PC-9 (cell line): ENCODE data around the gene MCM5. TPM values are rescaled to one million over a fixed set of nuclear protein-coding genes. Genes with fewer than 3 reads are reported as not detected.

ENCODE experiments used
- BruUV-seq: library from RNA; stranded (reverse); fragments of 400-500 nt; replicated peaks from 2 replicates; lab custom pipeline; 2021; lab: Mats Ljungman, UMichigan
- CTCF ChIA-PET: fragments of 300-600 bp; sonication (Branson Sonifier 250); formaldehyde crosslinking; loops from one replicate; lab custom pipeline; 2022; ENCODE audit warnings: antibody characterized with exemption; lab: Charles Lee
- POLR2A ChIA-PET: fragments of 300-600 bp; sonication (Branson Sonifier 250); formaldehyde crosslinking; loops from one replicate; lab custom pipeline; 2022; ENCODE audit warnings: antibody characterized with exemption; ENCODE audit not compliant: unreplicated experiment; lab: Charles Lee
- DNase-seq, 2 experiments: peaks; one replicate each; pipeline versions ENCODE4 v3.0.0 to v3.0.0-alpha.2; 2015 to 2022; ENCODE audit warnings: mixed read lengths in 1 of 2
- H2AFZ ChIP-seq: fragments of 200-600 bp; sonication (generic); 2 replicates; pipeline ENCODE4 v1.8.1; 2017; ENCODE audit warnings: antibody characterized with exemption
- H3F3A ChIP-seq: fragments of 200-600 bp; sonication (generic); 2 replicates; pipeline ENCODE4 v1.8.1; 2017; ENCODE audit warnings: antibody characterized with exemption, mild to moderate bottlenecking, low read depth; ENCODE audit not compliant: insufficient read depth
- H3K27ac ChIP-seq: fragments of 200-600 bp; sonication (generic); 2 replicates; pipeline ENCODE4 v1.6.1; 2016; ENCODE audit warnings: mixed run types
- H3K27me3 ChIP-seq: fragments of 200-600 bp; sonication (generic); 2 replicates; pipeline ENCODE4 v1.6.1; 2016; ENCODE audit warnings: low read depth, mixed run types; ENCODE audit not compliant: insufficient read depth
- H3K36me3 ChIP-seq: fragments of 200-600 bp; sonication (generic); 2 replicates; pipeline ENCODE4 v1.6.1; 2016; ENCODE audit warnings: low read depth, mixed run types
- H3K4me1 ChIP-seq: fragments of 200-600 bp; sonication (generic); replicated peaks from 2 replicates; pipeline ENCODE4 v1.6.1; 2016; ENCODE audit warnings: mixed run types; ENCODE audit not compliant: insufficient read depth
- H3K4me2 ChIP-seq: fragments of 200-600 bp; sonication (generic); 2 replicates; pipeline ENCODE4 v1.6.1; 2017; ENCODE audit warnings: mixed run types
- H3K4me3 ChIP-seq: fragments of 200-600 bp; sonication (generic); 2 replicates; pipeline ENCODE4 v1.6.1; 2016; ENCODE audit warnings: mixed run types
- H3K79me2 ChIP-seq: fragments of 200-600 bp; sonication (generic); 2 replicates; pipeline ENCODE4 v1.6.1; 2017; ENCODE audit warnings: low read depth, mixed run types
- H3K9me2 ChIP-seq: fragments of 200-600 bp; sonication (generic); 2 replicates; pipeline ENCODE4 v1.8.1; 2017; ENCODE audit warnings: mild to moderate bottlenecking; ENCODE audit not compliant: insufficient read depth
- H3K9me3 ChIP-seq: fragments of 200-600 bp; sonication (generic); 2 replicates; pipeline ENCODE4 v1.8.1; 2016; ENCODE audit warnings: low read depth; ENCODE audit not compliant: insufficient read depth
- H4K20me1 ChIP-seq: fragments of 200-600 bp; sonication (generic); 2 replicates; pipeline ENCODE4 v1.8.1; 2017; ENCODE audit not compliant: insufficient read depth
- EZH2 ChIP-seq: fragments of 200-600 bp; sonication (generic); IDR thresholded peaks from 2 replicates; pipeline ENCODE4 v1.8.0; 2017; ENCODE audit warnings: antibody characterized with exemption, low read depth
- intact Hi-C: fragments of 100-400 bp; cut with micrococcal nuclease; formaldehyde crosslinking; loops from one replicate; pipeline ENCODE4 v1.10.0; 2022; ENCODE audit not compliant: unreplicated experiment
- total RNA-seq: library from RNA; stranded (reverse); gene quantifications from 2 replicates; pipeline ENCODE4 v1.2.3, GENCODE V29; 2021
- TF ChIP-seq, protein P1 (sequence below): fragments of 200-600 bp; sonication (generic); conservative IDR thresholded peaks from 2 replicates; pipeline ENCODE4 v1.6.1; 2017; ENCODE audit warnings: mixed run types, antibody characterized with exemption, mild to moderate bottlenecking, moderate library complexity

Gene MCM5
- total RNA-seq, 1 experiment from 2014 or later: 115 TPM

DNA sequence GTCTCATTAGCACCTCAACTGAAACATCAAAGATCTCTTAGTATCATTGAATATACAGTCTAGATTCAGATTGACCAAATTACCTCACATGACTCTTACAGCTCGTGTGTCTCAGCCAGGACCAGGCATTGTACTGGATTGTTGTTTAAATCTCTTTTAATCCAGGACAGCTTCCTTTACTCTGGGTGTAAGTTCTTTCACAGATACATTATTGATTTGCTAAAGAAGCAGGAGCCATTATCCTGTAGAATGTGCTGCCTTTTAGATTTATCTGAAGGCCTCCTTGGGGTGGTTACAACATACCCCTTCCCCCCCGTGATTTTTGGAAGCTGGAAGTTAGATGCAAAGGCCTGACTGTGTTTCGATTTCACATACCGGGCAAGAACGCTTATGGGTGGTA lies 4.2 kb downstream of the MCM5 start:
- H3K4me2 ChIP-seq: no peak overlapping the region
- H3K9me2 ChIP-seq: no peaks in the 10 kb centered on the region
- peaks cover 20% of the 10 kb centered on the region for H3K79me2 ChIP-seq
- DNase-seq: no peak
- H3F3A ChIP-seq: no peaks in the 10 kb centered on the region
- ChIA-PET CTCF (interaction anchor here (0.6 kb wide), 1 partner anchor 15 kb away, joined by 4 read pairs; no protein-coding TSS in a partner anchor), POLR2A (interaction anchor here (0.6 kb wide), 1 partner anchor 46 kb away, joined by 6 read pairs; no protein-coding TSS in a partner anchor)
- H3K9me3 ChIP-seq: no peaks in the 10 kb centered on the region
- peaks cover 15% of the 10 kb centered on the region; the same call in 1 of the 2 replicates for H3K36me3 ChIP-seq
- intact Hi-C loops: no loop called here
- no TSS peak for BruUV-seq
- no peak overlapping the region for H3K4me3 ChIP-seq
- H2AFZ ChIP-seq: no peak overlapping the region
- H3K27me3 ChIP-seq: no peaks in the 10 kb centered on the region
- no peaks in the 10 kb centered on the region for H4K20me1 ChIP-seq
- no peak overlapping the region for H3K27ac ChIP-seq
- TF ChIP-seq, protein P1, sequence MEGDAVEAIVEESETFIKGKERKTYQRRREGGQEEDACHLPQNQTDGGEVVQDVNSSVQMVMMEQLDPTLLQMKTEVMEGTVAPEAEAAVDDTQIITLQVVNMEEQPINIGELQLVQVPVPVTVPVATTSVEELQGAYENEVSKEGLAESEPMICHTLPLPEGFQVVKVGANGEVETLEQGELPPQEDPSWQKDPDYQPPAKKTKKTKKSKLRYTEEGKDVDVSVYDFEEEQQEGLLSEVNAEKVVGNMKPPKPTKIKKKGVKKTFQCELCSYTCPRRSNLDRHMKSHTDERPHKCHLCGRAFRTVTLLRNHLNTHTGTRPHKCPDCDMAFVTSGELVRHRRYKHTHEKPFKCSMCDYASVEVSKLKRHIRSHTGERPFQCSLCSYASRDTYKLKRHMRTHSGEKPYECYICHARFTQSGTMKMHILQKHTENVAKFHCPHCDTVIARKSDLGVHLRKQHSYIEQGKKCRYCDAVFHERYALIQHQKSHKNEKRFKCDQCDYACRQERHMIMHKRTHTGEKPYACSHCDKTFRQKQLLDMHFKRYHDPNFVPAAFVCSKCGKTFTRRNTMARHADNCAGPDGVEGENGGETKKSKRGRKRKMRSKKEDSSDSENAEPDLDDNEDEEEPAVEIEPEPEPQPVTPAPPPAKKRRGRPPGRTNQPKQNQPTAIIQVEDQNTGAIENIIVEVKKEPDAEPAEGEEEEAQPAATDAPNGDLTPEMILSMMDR: no peak
- H3K4me1 ChIP-seq: peaks cover 9% of the 10 kb centered on the region

- H3K4me1 ChIP-seq: no peaks in the 10 kb centered on the region
- CTCF ChIA-PET: no interaction called here
- H4K20me1 ChIP-seq: no peaks in the 10 kb centered on the region
Measured at GRCh38 chr22:35406443-35406842, 6.5 kb downstream of the MCM5 start.

GRCh38 chr22:35407362-35407761 lies 7.4 kb downstream of the MCM5 start:
- intact Hi-C loops: no loop called here
- 0 out of 2 replicates have a peak, but pooled peaks cover 4% of the 10 kb centered on the region for H3F3A ChIP-seq
- H3K9me2 ChIP-seq: no peaks in the 10 kb centered on the region
- H3K36me3 ChIP-seq: peaks cover 19% of the 10 kb centered on the region; the same call in 1 of the 2 replicates
- no peaks in the 10 kb centered on the region for H3K4me1 ChIP-seq
- TF ChIP-seq, protein P1: no peak
- no peak for TF ChIP-seq EZH2
- H3K4me3 ChIP-seq: no peak overlapping the region
- no peak overlapping the region for H2AFZ ChIP-seq
- no peaks in the 10 kb centered on the region for H4K20me1 ChIP-seq
- DNase-seq: no peak
- BruUV-seq: no TSS peak
- no peak overlapping the region for H3K27ac ChIP-seq
- no peaks in the 10 kb centered on the region for H3K9me3 ChIP-seq
- no peaks in the 10 kb centered on the region for H3K27me3 ChIP-seq
- H3K4me2 ChIP-seq: no peak overlapping the region
- CTCF ChIA-PET: no interaction called here
- H3K79me2 ChIP-seq: no peaks in the 10 kb centered on the region
- POLR2A ChIA-PET: no interaction called here

More at GRCh38 chr22:35406443-35406842, 6.5 kb downstream of the MCM5 start:
- H3K27me3 ChIP-seq: no peaks in the 10 kb centered on the region
- no peak for DNase-seq
- peaks cover 5% of the 10 kb centered on the region for H3K79me2 ChIP-seq
- no peak overlapping the region for H3K4me3 ChIP-seq
- H3K36me3 ChIP-seq: peaks cover 15% of the 10 kb centered on the region; the same call in 1 of the 2 replicates
- no TSS peak for BruUV-seq
- intact Hi-C loops: no loop called here
- no peaks in the 10 kb centered on the region for H3K9me2 ChIP-seq
- H3K4me2 ChIP-seq: no peak overlapping the region
- no peaks in the 10 kb centered on the region for H3K9me3 ChIP-seq
- H3F3A ChIP-seq: 0 out of 2 replicates have a peak, but pooled peaks cover 4% of the 10 kb centered on the region
- POLR2A ChIA-PET: interaction anchor here (0.6 kb wide), 1 partner anchor 988 kb away, joined by 4 read pairs; no protein-coding TSS in a partner anchor
- H2AFZ ChIP-seq: no peak overlapping the region
- TF ChIP-seq EZH2: no peak
- TF ChIP-seq, protein P1: no peak
- H3K27ac ChIP-seq: no peak overlapping the region
